GM12872 (cell line): ENCODE data around the gene METTL22.

Experiments used
- CTCF ChIP-seq: IDR thresholded peaks from 3 replicates; pipeline ENCODE4 v1.5.1; 2011; ENCODE audit warnings: low read depth, mild to moderate bottlenecking, low read length, moderate library complexity; ENCODE audit not compliant: insufficient read depth

Gene METTL22

GRCh38 chr16:8627456-8627855, 6.0 kb downstream of the METTL22 start:
- TF ChIP-seq CTCF = no peak

GRCh38 chr16:8628981-8629725, 7.7 kb downstream of the METTL22 start:
- TF ChIP-seq CTCF = no peak

DNA sequence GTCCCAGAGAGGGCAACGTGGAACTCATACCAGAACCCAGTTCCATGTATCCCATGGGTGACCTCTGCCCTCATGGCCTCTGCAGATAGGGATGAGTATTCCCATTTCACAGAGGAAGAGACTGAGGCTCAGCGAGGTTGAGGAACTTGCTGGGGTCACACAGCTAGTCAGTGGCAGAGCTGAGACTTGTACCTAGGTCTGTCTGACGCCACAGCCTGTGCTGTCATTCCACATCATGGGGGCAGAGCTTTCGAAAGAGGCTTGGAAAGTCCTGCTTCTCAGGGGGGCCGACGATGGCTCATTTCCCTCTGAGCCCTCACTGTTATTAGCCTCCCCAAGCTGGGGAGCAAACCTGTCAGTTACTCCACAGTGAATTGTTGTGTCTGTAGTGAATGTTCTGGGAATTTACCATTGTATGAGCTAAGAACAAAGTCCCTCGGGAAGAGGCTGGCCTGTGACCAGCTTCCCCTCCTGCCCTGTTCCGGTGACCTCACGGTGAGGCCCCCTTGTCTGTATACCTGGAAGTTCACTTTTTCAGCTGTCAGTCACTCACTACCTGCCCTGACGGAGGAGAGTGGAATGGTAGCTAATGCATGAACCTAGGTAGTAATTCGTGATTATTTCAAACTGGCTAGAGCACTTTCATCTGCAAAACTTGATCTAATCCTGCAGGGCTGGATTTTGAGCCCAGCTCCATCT, 8.9 kb downstream of the METTL22 start:
- TF ChIP-seq CTCF = no peak

DNA sequence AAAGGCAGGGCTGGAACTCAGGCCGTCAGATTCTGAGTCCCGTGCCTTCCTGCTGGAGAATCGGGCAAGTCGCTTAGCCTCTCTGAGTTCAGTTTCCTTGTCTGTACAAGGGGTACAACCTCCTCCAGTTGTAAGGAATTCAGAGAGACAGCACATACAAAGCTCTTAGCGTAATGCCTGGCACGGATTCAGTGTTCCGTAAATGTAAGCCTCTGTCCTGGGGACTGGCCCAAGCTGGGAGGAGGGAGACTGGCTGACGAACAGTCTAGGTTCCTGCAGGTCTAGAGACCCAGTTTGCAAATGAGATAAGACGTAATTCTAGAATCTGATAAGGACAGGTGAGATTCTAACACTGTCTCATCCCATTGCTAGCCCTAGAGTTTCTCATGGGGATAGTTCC, 9.9 kb downstream of the METTL22 start:
- no peak for TF ChIP-seq CTCF

GRCh38 chr16:8631818-8632465, 10.4 kb downstream of the METTL22 start:
- TF ChIP-seq CTCF = no peak

DNA sequence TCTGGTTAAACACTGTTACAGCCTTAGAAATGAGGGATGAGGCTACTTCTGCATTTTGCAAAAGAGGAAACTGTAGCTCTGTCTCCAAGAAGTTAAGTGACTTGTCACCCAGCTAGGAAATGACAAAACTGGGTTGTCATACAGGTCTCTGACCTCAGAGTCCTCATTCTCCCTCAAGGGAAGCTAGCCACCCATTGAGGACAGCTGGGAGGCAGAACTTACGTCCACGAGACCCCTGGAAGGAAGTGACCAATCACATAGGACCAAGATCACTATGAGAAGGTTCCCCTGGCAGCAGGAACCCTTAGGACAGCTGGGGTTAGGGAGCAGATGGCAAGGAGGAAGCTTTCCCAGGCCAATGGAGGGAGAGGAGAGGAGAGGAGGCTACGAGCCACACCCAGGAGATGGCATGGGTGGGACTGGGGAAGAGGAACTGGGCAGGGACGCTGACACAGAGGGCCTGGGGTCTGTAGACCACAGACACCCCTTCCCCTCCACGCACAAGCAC, 11.2 kb downstream of the METTL22 start:
- no peak for TF ChIP-seq CTCF
